ENCODE results near the gene RALB.

DNA sequence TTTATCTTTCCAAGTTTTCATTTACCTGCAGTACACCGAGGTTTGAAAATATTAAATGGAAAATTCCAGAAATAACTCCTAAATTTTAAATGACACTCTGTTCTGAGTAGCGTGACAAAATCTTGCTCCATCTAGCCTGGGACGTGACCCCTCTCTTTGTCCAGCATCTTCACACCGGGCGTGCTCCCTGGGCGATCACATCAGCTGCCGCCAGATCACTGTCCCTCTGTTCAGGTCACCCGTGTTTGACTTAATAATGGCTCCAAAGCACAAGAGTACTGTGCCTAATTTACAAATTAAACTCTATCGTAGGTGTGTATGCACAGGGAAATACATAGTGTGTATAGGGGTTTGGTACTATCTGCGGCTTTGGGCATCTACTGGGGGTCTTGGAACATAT lies 23.3 kb upstream of the RALB start:
- TF ChIP-seq CTCF (IDR thresholded peaks at IDR 0.05) (no peak), EP300 (IDR thresholded peaks at IDR 0.05; ENCODE audit: low read depth) (no peak), POLR2AphosphoS5 (IDR thresholded peaks at IDR 0.05) (no peak), POLR2A (IDR thresholded peaks at IDR 0.05) (no peak)

Measured in transverse colon (tissue), 4 donors.